ENCODE results near the gene ABHD4.

Gene ABHD4

GRCh38 chr14:22650960-22651521 is 52.9 kb downstream of the ABHD4 start:
- Histone ChIP-seq H3K79me2 (ENCODE audit: insufficient read depth, low read length) (no peaks in the 10 kb centered on the region), H4K20me1 (ENCODE audit: insufficient read depth, low read length, poor library complexity, severe bottlenecking) (no peaks in the 10 kb centered on the region), H3K4me3 (ENCODE audit: low read length, poor library complexity, severe bottlenecking) (no peak overlapping the region), H3K9me2 (replicated peaks; ENCODE audit: low read depth, low read length) (no peaks in the 10 kb centered on the region), H3K9me3 (ENCODE audit: insufficient read depth, low read depth, low read length) (no peaks in the 10 kb centered on the region), H2AFZ (ENCODE audit: low read length) (no peak overlapping the region), H3F3A (ENCODE audit: low read depth) (no peaks in the 10 kb centered on the region), H3K4me2 (ENCODE audit: low read depth, low read length, poor library complexity, severe bottlenecking) (no peak overlapping the region), H3K27me3 (ENCODE audit: insufficient read depth, low read length, poor library complexity, severe bottlenecking) (no peaks in the 10 kb centered on the region), H3K36me3 (ENCODE audit: insufficient read depth, low read length) (no peaks in the 10 kb centered on the region), H3K9ac (ENCODE audit: low read depth, low read length, poor library complexity, severe bottlenecking) (no peak overlapping the region), H3K4me1 (ENCODE audit: insufficient read depth, low read length, poor library complexity, severe bottlenecking) (peaks cover 9% of the 10 kb centered on the region)
- TF ChIP-seq EZH2phosphoT487 (IDR thresholded peaks at IDR 0.05; ENCODE audit: borderline replicate concordance) (no peak), CTCF (conservative IDR thresholded peaks at IDR 0.05; ENCODE audit: low read length) (no peak)

GRCh38 chr14:22651586-22651985 is 53.5 kb downstream of the ABHD4 start:
- no peaks in the 10 kb centered on the region for H3K79me2 ChIP-seq (ENCODE audit: insufficient read depth, low read length)
- H3K4me2 ChIP-seq (ENCODE audit: low read depth, low read length, poor library complexity, severe bottlenecking): no peak overlapping the region
- no peak for TF ChIP-seq CTCF (conservative IDR thresholded peaks at IDR 0.05; ENCODE audit: low read length)
- TF ChIP-seq EZH2phosphoT487 (IDR thresholded peaks at IDR 0.05; ENCODE audit: borderline replicate concordance): no peak
- no peaks in the 10 kb centered on the region for H3K9me3 ChIP-seq (ENCODE audit: insufficient read depth, low read depth, low read length)
- no peaks in the 10 kb centered on the region for H3F3A ChIP-seq (ENCODE audit: low read depth)
- H3K27me3 ChIP-seq (ENCODE audit: insufficient read depth, low read length, poor library complexity, severe bottlenecking): no peaks in the 10 kb centered on the region
- peaks cover 9% of the 10 kb centered on the region for H3K4me1 ChIP-seq (ENCODE audit: insufficient read depth, low read length, poor library complexity, severe bottlenecking)
- no peak overlapping the region for H2AFZ ChIP-seq (ENCODE audit: low read length)
- H3K9ac ChIP-seq (ENCODE audit: low read depth, low read length, poor library complexity, severe bottlenecking): no peak overlapping the region
- H3K36me3 ChIP-seq (ENCODE audit: insufficient read depth, low read length): no peaks in the 10 kb centered on the region
- H4K20me1 ChIP-seq (ENCODE audit: insufficient read depth, low read length, poor library complexity, severe bottlenecking): no peaks in the 10 kb centered on the region
- no peak overlapping the region for H3K4me3 ChIP-seq (ENCODE audit: low read length, poor library complexity, severe bottlenecking)
- H3K9me2 ChIP-seq (replicated peaks; ENCODE audit: low read depth, low read length): no peaks in the 10 kb centered on the region

GRCh38 chr14:22653012-22653621 is 55.0 kb downstream of the ABHD4 start:
- TF ChIP-seq EZH2phosphoT487 (IDR thresholded peaks at IDR 0.05; ENCODE audit: borderline replicate concordance) (no peak), CTCF (conservative IDR thresholded peaks at IDR 0.05; ENCODE audit: low read length) (peak; percentile 84)
- H3K4me2 ChIP-seq (ENCODE audit: low read depth, low read length, poor library complexity, severe bottlenecking): no peak overlapping the region

More at GRCh38 chr14:22653012-22653621, 55.0 kb downstream of the ABHD4 start:
- Histone ChIP-seq H3K4me1 (ENCODE audit: insufficient read depth, low read length, poor library complexity, severe bottlenecking) (peaks cover 9% of the 10 kb centered on the region), H3K79me2 (ENCODE audit: insufficient read depth, low read length) (no peaks in the 10 kb centered on the region), H3K9me2 (replicated peaks; ENCODE audit: low read depth, low read length) (no peaks in the 10 kb centered on the region), H2AFZ (ENCODE audit: low read length) (peak overlapping the region; percentile 87), H4K20me1 (ENCODE audit: insufficient read depth, low read length, poor library complexity, severe bottlenecking) (no peaks in the 10 kb centered on the region), H3K9ac (ENCODE audit: low read depth, low read length, poor library complexity, severe bottlenecking) (no peak overlapping the region), H3K9me3 (ENCODE audit: insufficient read depth, low read depth, low read length) (no peaks in the 10 kb centered on the region), H3K36me3 (ENCODE audit: insufficient read depth, low read length) (no peaks in the 10 kb centered on the region), H3K27me3 (ENCODE audit: insufficient read depth, low read length, poor library complexity, severe bottlenecking) (no peaks in the 10 kb centered on the region), H3F3A (ENCODE audit: low read depth) (no peaks in the 10 kb centered on the region), H3K4me3 (ENCODE audit: low read length, poor library complexity, severe bottlenecking) (no peak overlapping the region)
